Measurements from ENCODE around the gene LARP4B.

- TF ChIP-seq HNF1B (CRISPR knock-in tag; IDR thresholded peaks at IDR 0.05) (no peak), ZNF234 (CRISPR knock-in tag; conservative IDR thresholded peaks at IDR 0.05) (no peak), RFX5 (IDR thresholded peaks at IDR 0.05; ENCODE audit: low read depth, low read length) (no peak), MXI1 (IDR thresholded peaks at IDR 0.05; ENCODE audit: borderline replicate concordance, low read depth, low read length) (no peak), NCOR1 (IDR thresholded peaks at IDR 0.05; ENCODE audit: borderline replicate concordance, low read length) (no peak)
These were observed 91.8 kb downstream of the LARP4B start for GRCh38 chr10:839550-840205.
